ENCODE data around the gene ISM2.
"Not testable (repeated sequence)": the region's sequence is repeated elsewhere in the genome, so short reads cannot be mapped to it uniquely, and the experiment has no call there.

Gene ISM2

GRCh38 chr14:77498120-77498979 lies at the start of gene ISM2:
TSS of gene ISM2 (minus strand) at chr14:77498816. CDS start at chr14:77498793, 23 bp downstream.
- no peak for DNase-seq

- no peak for DNase-seq
Observed at GRCh38 chr14:77547512-77548180, 49.0 kb upstream of the ISM2 start.

GRCh38 chr14:77545171-77545570 lies 46.6 kb upstream of the ISM2 start:
- DNase-seq: not testable (repeated sequence)

- no peak for DNase-seq
Observed at GRCh38 chr14:77544571-77544970, 46.0 kb upstream of the ISM2 start.

- DNase-seq: no peak
Observed at GRCh38 chr14:77543637-77544334, 45.2 kb upstream of the ISM2 start.

GRCh38 chr14:77543240-77543551 lies 44.6 kb upstream of the ISM2 start:
- no peak for DNase-seq

- DNase-seq: no peak
Observed at GRCh38 chr14:77542421-77543239, 44.0 kb upstream of the ISM2 start.

- no peak for DNase-seq
Observed at GRCh38 chr14:77541905-77542304, 43.3 kb upstream of the ISM2 start.

- not testable (repeated sequence) for DNase-seq
Observed at GRCh38 chr14:77536951-77537350, 38.3 kb upstream of the ISM2 start.

GRCh38 chr14:77531071-77531470 lies 32.5 kb upstream of the ISM2 start:
- DNase-seq: no peak

- no peak for DNase-seq
Observed at GRCh38 chr14:77529963-77530362, 31.3 kb upstream of the ISM2 start.

- DNase-seq: no peak
Observed at GRCh38 chr14:77529213-77529612, 30.6 kb upstream of the ISM2 start.

- not testable (repeated sequence) for DNase-seq
Observed at GRCh38 chr14:77528701-77529100, 30.1 kb upstream of the ISM2 start.

GRCh38 chr14:77526266-77526665 lies 27.6 kb upstream of the ISM2 start:
- DNase-seq: no peak

GRCh38 chr14:77524536-77524935 lies 25.9 kb upstream of the ISM2 start:
- DNase-seq: no peak

GRCh38 chr14:77523109-77523508 lies 24.5 kb upstream of the ISM2 start:
- DNase-seq: no peak

GRCh38 chr14:77520555-77520954 lies 21.9 kb upstream of the ISM2 start:
- no peak for DNase-seq

- no peak for DNase-seq
Observed at GRCh38 chr14:77516126-77516525, 17.5 kb upstream of the ISM2 start.

GRCh38 chr14:77511486-77512162 lies 13.0 kb upstream of the ISM2 start:
- DNase-seq: no peak

GRCh38 chr14:77509366-77509765 lies 10.8 kb upstream of the ISM2 start:
- no peak for DNase-seq

- no peak for DNase-seq
Observed at GRCh38 chr14:77508876-77509275, 10.3 kb upstream of the ISM2 start.

GRCh38 chr14:77508249-77508648 lies 9.6 kb upstream of the ISM2 start:
- no peak for DNase-seq

Measured in cerebellar nuclear complex (tissue), 1 donor.